GM20431 (cell line): ENCODE measurements around the gene GPHA2.

Source experiments
- in situ Hi-C: fragments of 300-500 bp; cut with MseI, MboI; formaldehyde crosslinking; loops from one replicate; pipeline ENCODE4 v1.15.0; 2020; ENCODE audit warnings: low sequenced_read_pairs; ENCODE audit not compliant: unreplicated experiment

Gene GPHA2

GRCh38 chr11:64931290-64931689 lies 4.4 kb downstream of the GPHA2 start:
- in situ Hi-C loops, result no loop called here

- in situ Hi-C loops, result no loop called here
These were observed 5.4 kb downstream of the GPHA2 start for GRCh38 chr11:64930340-64930739.

- in situ Hi-C loops, result no loop called here
These were observed 6.1 kb downstream of the GPHA2 start for GRCh38 chr11:64929625-64930024.

- in situ Hi-C loops, result no loop called here
These were observed 6.7 kb downstream of the GPHA2 start for GRCh38 chr11:64928957-64929356.

- in situ Hi-C loops, result no loop called here
These were observed 9.0 kb downstream of the GPHA2 start for GRCh38 chr11:64926689-64927088.

GRCh38 chr11:64925536-64926436 lies 9.9 kb downstream of the GPHA2 start:
- in situ Hi-C loops, result no loop called here

- in situ Hi-C loops, result no loop called here
These were observed 10.8 kb downstream of the GPHA2 start for GRCh38 chr11:64924910-64925284.

GRCh38 chr11:64923944-64924909 lies 11.5 kb downstream of the GPHA2 start, which contains the start of gene PPP2R5B:
PPP2R5B (plus strand) TSS chr11:64924689; CDS start chr11:64925735, 1,046 bp downstream.
- in situ Hi-C loops, result no loop called here

GRCh38 chr11:64923151-64923661 lies 12.5 kb downstream of the GPHA2 start:
- in situ Hi-C loops, result no loop called here

GRCh38 chr11:64921384-64921783 lies 14.3 kb downstream of the GPHA2 start:
- in situ Hi-C loops, result no loop called here

GRCh38 chr11:64920124-64920523 lies 15.6 kb downstream of the GPHA2 start:
- in situ Hi-C loops, result no loop called here

GRCh38 chr11:64919627-64920026 lies 16.1 kb downstream of the GPHA2 start:
- in situ Hi-C loops, result no loop called here

- in situ Hi-C loops, result no loop called here
These were observed 17.7 kb downstream of the GPHA2 start for GRCh38 chr11:64918017-64918416.

GRCh38 chr11:64917663-64917995 lies 18.1 kb downstream of the GPHA2 start:
- in situ Hi-C loops, result no loop called here

GRCh38 chr11:64916775-64917662 lies 18.7 kb downstream of the GPHA2 start, which contains the start of gene ATG2A:
ATG2A (minus strand) TSS chr11:64917209; CDS start chr11:64917135, 74 bp downstream.
- in situ Hi-C loops, result no loop called here

- in situ Hi-C loops, result no loop called here
These were observed 19.5 kb downstream of the GPHA2 start for GRCh38 chr11:64916040-64916774.

GRCh38 chr11:64915376-64915887 lies 20.3 kb downstream of the GPHA2 start:
- in situ Hi-C loops, result no loop called here

- in situ Hi-C loops, result no loop called here
These were observed 21.6 kb downstream of the GPHA2 start for GRCh38 chr11:64914123-64914522.
